Breast epithelium (tissue), 3 donors: ENCODE results near the gene TNS2.

ENCODE experiments used
- POLR2A ChIP-seq: fragments of 450-650 bp; IDR thresholded peaks from one replicate; pipeline ENCODE4 v1.6.1; 2016; ENCODE audit warnings: antibody characterized with exemption, mild to moderate bottlenecking, moderate library complexity
- POLR2AphosphoS5 ChIP-seq, 3 donors: sonication (generic); formaldehyde crosslinking; IDR thresholded peaks; one replicate each; pipeline ENCODE4 v1.6.1; 2017; ENCODE audit warnings: antibody characterized with exemption in 3 of 3
- TF ChIP-seq, protein P1 (sequence below), 3 donors: fragments of 450-650 bp; IDR thresholded peaks; one replicate each; pipeline ENCODE4 v1.5.1; 2016 to 2017; ENCODE audit warnings: antibody characterized with exemption in 3 of 3, mild to moderate bottlenecking in 3 of 3, moderate library complexity in 3 of 3

- TF ChIP-seq, protein P1, sequence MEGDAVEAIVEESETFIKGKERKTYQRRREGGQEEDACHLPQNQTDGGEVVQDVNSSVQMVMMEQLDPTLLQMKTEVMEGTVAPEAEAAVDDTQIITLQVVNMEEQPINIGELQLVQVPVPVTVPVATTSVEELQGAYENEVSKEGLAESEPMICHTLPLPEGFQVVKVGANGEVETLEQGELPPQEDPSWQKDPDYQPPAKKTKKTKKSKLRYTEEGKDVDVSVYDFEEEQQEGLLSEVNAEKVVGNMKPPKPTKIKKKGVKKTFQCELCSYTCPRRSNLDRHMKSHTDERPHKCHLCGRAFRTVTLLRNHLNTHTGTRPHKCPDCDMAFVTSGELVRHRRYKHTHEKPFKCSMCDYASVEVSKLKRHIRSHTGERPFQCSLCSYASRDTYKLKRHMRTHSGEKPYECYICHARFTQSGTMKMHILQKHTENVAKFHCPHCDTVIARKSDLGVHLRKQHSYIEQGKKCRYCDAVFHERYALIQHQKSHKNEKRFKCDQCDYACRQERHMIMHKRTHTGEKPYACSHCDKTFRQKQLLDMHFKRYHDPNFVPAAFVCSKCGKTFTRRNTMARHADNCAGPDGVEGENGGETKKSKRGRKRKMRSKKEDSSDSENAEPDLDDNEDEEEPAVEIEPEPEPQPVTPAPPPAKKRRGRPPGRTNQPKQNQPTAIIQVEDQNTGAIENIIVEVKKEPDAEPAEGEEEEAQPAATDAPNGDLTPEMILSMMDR (IDR thresholded peaks at IDR 0.05): peak; percentile 89 to 93 (median 93)
- TF ChIP-seq POLR2A: no peak
- TF ChIP-seq POLR2AphosphoS5 (IDR thresholded peaks at IDR 0.05): peak; percentile 28 to 74 (median 62)
These were observed 16.4 kb downstream of the TNS2 start for GRCh38 chr12:53065975-53066931.
